Measurements from ENCODE around the gene MRPS11. TPM values are rescaled to one million over a fixed set of nuclear protein-coding genes. Genes with fewer than 3 reads are reported as not detected.
"Not testable (repeated sequence)": the region's sequence is repeated elsewhere in the genome, so short reads cannot be mapped to it uniquely, and the experiment has no call there.

Gene MRPS11
- total and polyA plus RNA-seq, 12 donors = 47.5 to 95.0 (median 64.7) TPM

DNA sequence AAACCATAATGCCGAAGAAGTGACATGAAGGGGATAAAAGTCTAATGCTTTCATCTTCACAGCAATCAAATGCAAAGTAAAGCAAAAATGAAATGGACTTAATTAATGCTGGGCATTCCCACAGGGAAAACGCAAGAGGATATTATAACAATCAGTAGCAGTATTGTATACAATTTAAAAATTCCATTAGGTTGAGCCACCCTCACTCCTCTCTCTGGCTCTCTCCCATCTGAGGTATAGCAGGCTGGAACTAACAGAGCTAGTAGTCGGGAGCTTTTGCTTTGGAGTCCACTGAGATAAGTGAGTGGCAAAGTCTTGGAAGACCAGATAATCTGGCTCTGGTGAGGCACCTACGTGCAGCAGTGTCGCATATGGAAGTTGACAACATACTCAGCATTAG lies 45.1 kb downstream of the MRPS11 start:
- intact Hi-C loops (cut with DNase I) = no loop called here
- Histone ChIP-seq H3K27ac (no peak overlapping the region), H3K4me1 (no peaks in the 10 kb centered on the region), H3K36me3 (peaks cover 0 to 88% (median 23%) of the 10 kb centered on the region in 9 donors), H3K27me3 (no peaks in the 10 kb centered on the region), H3K9me3 (no peaks in the 10 kb centered on the region), H3K4me3 (no peak overlapping the region)
- ATAC-seq (no peak), DNase-seq (no peak)
- TF ChIP-seq, protein P1, sequence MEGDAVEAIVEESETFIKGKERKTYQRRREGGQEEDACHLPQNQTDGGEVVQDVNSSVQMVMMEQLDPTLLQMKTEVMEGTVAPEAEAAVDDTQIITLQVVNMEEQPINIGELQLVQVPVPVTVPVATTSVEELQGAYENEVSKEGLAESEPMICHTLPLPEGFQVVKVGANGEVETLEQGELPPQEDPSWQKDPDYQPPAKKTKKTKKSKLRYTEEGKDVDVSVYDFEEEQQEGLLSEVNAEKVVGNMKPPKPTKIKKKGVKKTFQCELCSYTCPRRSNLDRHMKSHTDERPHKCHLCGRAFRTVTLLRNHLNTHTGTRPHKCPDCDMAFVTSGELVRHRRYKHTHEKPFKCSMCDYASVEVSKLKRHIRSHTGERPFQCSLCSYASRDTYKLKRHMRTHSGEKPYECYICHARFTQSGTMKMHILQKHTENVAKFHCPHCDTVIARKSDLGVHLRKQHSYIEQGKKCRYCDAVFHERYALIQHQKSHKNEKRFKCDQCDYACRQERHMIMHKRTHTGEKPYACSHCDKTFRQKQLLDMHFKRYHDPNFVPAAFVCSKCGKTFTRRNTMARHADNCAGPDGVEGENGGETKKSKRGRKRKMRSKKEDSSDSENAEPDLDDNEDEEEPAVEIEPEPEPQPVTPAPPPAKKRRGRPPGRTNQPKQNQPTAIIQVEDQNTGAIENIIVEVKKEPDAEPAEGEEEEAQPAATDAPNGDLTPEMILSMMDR (IDR thresholded peaks at IDR 0.05) = no peak
- 85 to 89% methylated on average over 5 of the region's 5 CpGs for WGBS, 2 donors

DNA sequence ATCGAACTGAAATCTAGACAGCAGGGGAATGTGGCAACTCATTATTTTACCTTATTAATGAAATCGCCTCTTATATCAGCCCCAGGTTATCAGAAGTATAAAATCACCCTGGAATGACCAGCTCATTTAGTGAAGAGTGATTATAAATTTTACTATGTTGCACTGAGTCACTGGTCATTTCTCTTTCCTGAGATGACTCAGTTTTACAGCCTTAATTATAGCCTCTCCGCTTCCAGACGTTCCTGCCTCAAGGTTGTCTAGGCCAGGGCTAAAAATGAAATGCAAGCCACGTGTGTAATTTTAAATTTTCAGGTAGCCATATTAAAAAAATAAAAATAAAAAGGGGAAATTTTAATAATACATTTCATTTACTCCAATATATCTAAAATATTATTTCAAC lies 45.7 kb downstream of the MRPS11 start:
- WGBS, 2 donors = 89% methylated on average over 5 of the region's 5 CpGs
- DNase-seq (no peak), ATAC-seq (no peak)
- intact Hi-C loops (cut with DNase I) = no loop called here
- Histone ChIP-seq H3K36me3 (peaks cover 0 to 82% (median 23%) of the 10 kb centered on the region in 9 donors), H3K27me3 (no peaks in the 10 kb centered on the region), H3K4me1 (no peaks in the 10 kb centered on the region), H3K9me3 (no peaks in the 10 kb centered on the region), H3K4me3 (no peak overlapping the region), H3K27ac (no peak overlapping the region)
- TF ChIP-seq, protein P1 (IDR thresholded peaks at IDR 0.05) = no peak

DNA sequence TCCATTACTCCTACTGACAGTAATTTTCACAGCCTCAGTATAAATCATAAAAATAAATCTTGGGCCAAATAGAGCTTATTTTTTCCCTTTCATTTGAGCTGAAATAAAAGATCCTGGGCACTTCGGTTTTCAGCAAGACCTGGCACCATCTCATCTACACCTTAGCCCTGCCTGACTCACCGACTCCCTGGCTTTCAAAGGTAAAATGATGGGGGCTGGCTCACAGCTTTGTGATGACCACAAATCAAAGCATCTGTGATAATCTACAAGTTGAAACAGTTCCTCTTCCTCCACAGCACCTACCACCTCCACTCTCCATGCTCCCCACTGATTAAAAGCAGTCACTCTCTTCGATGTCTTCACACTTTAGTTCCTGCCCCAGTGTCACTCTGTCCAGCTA lies 51.4 kb downstream of the MRPS11 start:
- Histone ChIP-seq H3K4me1 (no peaks in the 10 kb centered on the region), H3K9me3 (no peaks in the 10 kb centered on the region), H3K4me3 (no peak overlapping the region), H3K27ac (no peak overlapping the region), H3K27me3 (no peaks in the 10 kb centered on the region), H3K36me3 (peaks cover 0 to 50% (median 7%) of the 10 kb centered on the region in 9 donors)
- 95 to 97% methylated on average over 3 of the region's 3 CpGs for WGBS, 2 donors
- TF ChIP-seq, protein P1 (IDR thresholded peaks at IDR 0.05) = no peak
- DNase-seq (no peak), ATAC-seq (no peak)
- intact Hi-C loops (cut with DNase I) = no loop called here

DNA sequence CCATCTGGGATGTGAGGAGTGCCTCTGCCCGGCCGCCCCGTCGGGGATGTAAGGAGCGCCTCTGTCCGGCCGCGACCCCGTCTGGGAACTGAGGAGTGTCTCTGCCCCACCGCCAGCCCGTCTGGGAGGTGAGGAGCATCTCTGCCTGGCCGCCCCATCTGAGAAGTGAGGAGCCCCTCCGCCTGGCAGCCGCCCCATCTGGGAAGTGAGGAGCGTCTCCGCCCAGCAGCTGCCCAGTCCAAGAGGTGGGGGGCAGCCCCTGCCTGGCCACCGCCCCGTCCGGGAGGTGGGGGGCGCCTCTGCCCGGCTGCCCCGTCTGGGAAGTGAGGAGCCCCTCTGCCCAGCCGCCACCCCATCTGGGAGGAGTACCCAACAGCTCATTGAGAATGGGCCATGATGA lies 56.6 kb downstream of the MRPS11 start:
- intact Hi-C loops (cut with DNase I) = loop anchor here in 1 of 10 donors (5.0 kb wide), 1 partner anchor 652 kb away; no protein-coding TSS in a partner anchor
- not testable (repeated sequence) for H3K27ac ChIP-seq, H3K4me3 ChIP-seq, H3K27me3 ChIP-seq, ATAC-seq, H3K9me3 ChIP-seq, DNase-seq
- Histone ChIP-seq H3K36me3 (peaks cover 0 to 68% (median 21%) of the 10 kb centered on the region in 9 donors), H3K4me1 (peaks cover 0 to 19% (median 3%) of the 10 kb centered on the region in 9 donors)
- WGBS, 2 donors = 95% methylated on average over 22 to 23 of the region's 23 CpGs

DNA sequence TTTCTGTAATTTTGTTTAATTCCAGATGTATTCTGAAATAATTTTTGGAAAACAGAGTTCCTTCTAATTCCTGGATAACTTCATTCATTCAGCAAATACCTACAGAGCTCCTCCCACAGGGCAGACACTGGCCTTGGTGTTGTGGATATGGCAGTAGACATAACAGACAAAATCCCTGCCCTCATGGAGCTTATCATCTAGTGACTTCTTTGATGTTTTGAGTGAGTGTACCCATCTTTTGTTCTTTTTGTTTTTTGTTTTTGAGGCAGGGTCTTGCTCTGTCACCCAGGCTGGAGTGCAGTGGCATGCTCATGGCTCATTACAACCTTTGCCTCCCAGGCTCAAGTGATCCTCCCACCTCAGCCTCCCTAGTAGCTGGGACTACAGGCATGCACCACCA lies 57.9 kb downstream of the MRPS11 start:
- TF ChIP-seq, protein P1 (IDR thresholded peaks at IDR 0.05) = no peak
- no peak for DNase-seq
- H3K27ac ChIP-seq = no peak overlapping the region
- no peaks in the 10 kb centered on the region for H3K9me3 ChIP-seq
- intact Hi-C loops (cut with DNase I) = no loop called here
- peaks cover 0 to 81% (median 25%) of the 10 kb centered on the region in 9 donors for H3K36me3 ChIP-seq
- no peaks in the 10 kb centered on the region for H3K27me3 ChIP-seq
- no peak for ATAC-seq
- H3K4me1 ChIP-seq = peaks cover 0 to 19% (median 3%) of the 10 kb centered on the region in 9 donors
- no peak overlapping the region for H3K4me3 ChIP-seq

Data from heart right ventricle (tissue), 16 donors.